Hematopoietic multipotent progenitor cell treated with erythropoietin and hydrocortisone succinate and interleukin-3 and kit ligand, for 15 days (in vitro differentiated cells): ENCODE measurements around the gene CCDC167.
A peak's percentile ranks its signal among the peaks of the same experiment; 100 is the strongest.
"Not testable (repeated sequence)": the region's sequence is repeated elsewhere in the genome, so short reads cannot be mapped to it uniquely, and the experiment has no call there.

Experiments used
- DNase-seq: peaks from one replicate; pipeline ENCODE4 v3.0.0-alpha.2; 2015; ENCODE audit warnings: low spot score

CCDC167 gene

GRCh38 chr6:37463110-37463509 is 36.6 kb downstream of the CCDC167 start:
- no peak for DNase-seq

DNA sequence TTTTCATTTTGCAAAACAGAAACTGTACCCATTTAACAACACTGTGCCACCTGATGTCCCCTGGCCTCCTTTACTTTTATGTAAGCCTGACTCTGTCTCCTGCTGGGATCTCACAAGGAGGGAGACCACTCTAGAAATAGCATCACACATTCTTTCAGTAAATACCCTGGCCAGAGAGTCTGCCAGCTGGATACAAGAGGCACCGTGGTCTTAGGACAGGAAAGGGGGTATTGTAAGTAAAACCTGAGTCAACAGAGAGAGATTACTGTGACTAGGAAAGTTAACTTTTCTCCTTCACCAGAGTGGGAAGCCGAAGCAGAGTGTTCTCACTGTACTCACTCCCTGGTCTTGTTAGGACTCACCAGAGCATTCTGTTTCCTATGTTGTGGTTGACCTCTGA is 38.9 kb downstream of the CCDC167 start:
- no peak for DNase-seq

DNA sequence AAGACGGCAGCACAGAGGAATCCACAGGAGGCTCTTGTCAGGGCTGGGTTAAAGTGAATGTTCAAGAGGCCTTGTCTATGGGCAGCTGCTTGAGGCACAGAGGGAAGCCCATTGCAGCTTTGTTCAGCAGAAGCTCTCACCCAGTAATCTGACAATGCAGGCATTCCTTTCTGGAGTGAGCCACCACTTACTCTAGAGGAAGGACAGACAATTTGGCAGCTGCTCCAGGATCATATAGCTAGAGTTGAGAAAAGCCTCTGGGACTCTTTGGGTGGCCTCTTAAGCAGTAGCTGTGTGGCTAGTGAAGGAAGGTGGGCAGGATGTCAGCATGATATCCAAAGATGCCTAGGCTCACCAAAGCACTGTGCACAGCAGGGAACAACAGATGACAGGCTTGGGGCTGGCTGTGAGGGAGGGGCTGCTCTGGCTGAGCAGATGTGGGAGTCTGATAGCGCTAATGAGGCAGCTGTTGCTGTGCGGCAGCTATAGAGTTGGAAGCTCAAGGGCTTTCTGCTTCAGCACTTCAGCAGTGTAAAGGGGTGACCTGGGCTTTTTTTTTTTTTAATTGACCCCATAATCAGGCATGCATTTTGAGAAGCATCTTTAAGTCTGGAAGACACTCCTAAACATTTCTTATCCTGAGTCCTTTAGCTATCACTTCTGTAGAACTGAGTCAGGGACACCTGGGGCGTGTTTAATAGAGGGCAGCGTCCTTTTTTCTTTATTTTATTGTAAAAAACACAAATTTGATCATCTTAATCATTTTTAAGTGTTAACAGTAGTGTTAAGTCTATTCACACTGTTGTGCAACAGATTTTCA is 39.5 kb downstream of the CCDC167 start:
- DNase-seq: peak; percentile 95

- peak; percentile 40 for DNase-seq
These were observed 42.7 kb downstream of the CCDC167 start for GRCh38 chr6:37456816-37457560.

- DNase-seq: no peak
These were observed 43.6 kb downstream of the CCDC167 start for GRCh38 chr6:37456126-37456525.

DNA sequence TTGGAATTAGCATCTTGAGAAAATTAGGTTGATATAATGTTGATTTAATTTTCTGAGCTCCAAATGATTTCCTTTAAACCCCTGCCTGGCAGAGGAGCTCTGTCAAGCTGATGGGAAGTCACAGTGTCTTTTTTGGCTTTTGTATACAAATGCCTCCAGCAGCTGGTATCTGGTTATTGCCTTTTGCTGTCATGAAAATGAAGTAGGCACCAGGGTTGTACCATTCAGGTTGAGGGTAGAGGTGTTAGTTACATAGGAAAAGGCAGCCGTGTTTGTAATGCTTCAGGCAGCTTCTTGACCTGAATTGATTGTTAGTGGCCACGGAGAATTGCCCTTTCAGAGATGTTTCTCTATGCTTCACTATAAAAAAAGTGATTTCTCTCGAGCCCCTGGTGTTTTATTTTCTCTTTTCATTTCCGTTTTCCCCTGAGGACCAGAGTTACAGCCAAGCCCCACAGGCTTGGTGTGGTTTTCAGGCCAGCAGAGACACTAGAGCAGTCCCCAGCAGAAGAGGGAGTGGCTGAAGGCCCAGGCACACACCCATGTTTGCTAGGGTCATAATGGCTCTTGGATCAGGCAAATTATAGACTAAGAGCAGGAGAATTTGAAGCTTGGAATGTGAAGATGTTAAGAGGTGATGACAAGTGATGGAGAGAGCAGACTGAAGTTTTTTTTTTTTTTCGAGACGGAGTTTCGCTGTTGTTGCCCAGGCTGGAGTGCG is 45.1 kb downstream of the CCDC167 start:
- DNase-seq: peak; percentile 18

- DNase-seq: no peak
These were observed 47.2 kb downstream of the CCDC167 start for GRCh38 chr6:37452522-37452921.

- no peak for DNase-seq
These were observed 48.1 kb downstream of the CCDC167 start for GRCh38 chr6:37451441-37452193.

GRCh38 chr6:37449984-37450383 is 49.7 kb downstream of the CCDC167 start:
- DNase-seq: no peak

DNA sequence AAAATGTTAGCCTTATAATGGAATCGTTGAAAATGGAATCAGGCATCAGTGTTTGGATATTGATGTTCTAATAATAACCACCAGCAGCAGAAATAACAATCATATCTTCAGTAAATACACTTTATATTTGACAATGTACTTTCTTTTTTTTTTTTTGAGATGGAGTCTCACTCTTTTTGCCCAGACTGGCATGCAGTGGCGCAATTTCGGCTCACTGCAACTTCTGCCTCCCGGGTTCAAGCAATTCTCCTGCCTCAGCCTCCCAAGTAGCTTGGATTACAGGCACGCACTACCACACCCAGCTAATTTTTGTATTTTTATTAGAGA is 56.5 kb downstream of the CCDC167 start:
- DNase-seq: not testable (repeated sequence)

DNA sequence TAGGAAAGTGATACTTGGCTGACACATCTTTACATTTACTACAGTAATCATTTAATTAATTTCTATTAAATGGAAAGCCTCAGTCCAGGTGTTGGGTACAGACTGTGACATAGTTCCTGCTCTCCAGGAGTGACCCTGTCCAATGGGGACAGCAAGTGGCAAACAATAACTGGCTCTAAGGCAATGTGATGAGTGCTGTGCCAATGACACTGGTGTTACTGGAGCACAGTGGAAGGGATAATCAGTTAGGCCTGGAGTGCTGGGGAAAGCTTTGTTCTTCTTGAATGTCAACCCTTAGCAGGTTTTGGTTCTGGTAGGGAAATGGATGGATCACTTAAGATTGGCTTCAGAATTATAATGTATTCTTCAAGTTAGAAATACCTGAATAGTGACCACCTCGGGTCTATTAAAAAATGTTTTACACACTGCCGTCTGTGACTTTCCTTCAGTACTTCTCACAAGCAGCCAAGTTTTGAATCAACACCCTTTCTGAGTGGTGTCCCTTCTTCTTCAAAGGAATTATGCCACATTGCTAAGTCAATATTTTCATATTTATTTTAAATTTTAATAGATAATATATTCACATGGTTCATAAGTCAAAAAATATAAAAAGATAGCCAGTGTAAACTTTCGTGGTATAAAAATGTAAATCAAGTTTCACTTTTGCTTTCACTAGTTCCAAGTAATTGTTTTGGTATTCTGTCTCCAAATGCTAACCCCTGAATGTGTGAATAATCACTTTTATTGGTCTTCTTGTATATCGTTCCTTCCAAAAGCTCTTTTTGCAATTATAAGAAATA is 57.1 kb downstream of the CCDC167 start:
- peak; percentile 45 for DNase-seq

- no peak for DNase-seq
These were observed 58.0 kb downstream of the CCDC167 start for GRCh38 chr6:37441651-37442050.

DNA sequence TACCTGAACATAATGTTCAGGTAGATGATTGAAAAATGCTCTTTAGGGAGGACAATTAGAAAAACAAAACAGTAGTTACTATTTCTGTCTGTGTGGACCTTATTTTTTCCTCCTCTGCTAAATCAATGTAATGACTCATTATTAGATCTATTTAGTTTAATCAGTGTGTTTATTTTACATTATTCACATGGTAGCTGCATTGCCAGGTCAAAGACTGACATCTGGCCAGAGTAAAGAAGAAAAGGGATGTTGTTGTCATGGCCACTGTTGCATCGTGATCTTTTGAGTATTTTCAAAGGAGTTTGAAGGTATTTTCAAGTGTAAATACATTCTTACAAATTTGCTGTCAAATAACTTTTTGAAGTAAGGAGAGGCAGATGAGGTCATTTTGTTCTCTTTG is 60.8 kb downstream of the CCDC167 start:
- DNase-seq: no peak

- DNase-seq: no peak
These were observed 63.9 kb downstream of the CCDC167 start for GRCh38 chr6:37435816-37436215.

DNA sequence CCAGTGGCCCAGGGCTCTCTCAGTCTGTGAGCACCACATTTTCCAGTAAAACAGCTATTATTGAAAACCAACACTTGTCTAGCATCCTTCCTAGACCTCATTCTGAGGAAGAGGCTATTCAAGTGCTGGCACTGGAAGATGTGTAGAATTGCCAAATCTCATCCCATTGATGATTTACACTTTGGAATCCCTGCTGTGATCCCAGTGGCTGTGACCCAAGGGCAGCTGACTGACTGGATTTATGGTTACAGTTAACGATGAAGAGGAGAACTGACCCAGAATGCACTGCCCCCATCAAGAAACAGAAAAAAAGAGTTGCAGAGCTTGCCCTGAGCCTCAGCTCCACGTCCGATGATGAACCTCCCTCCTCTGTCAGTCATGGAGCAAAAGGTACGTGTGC is 64.3 kb downstream of the CCDC167 start:
- DNase-seq: no peak

GRCh38 chr6:37433657-37434271 is 65.9 kb downstream of the CCDC167 start:
- no peak for DNase-seq
